Left colon (tissue), 2 donors: ENCODE measurements around the gene EFEMP2. TPM values are rescaled to one million over a fixed set of nuclear protein-coding genes. Genes with fewer than 3 reads are reported as not detected.
"Not testable (repeated sequence)": the region's sequence is repeated elsewhere in the genome, so short reads cannot be mapped to it uniquely, and the experiment has no call there.

ENCODE experiments used
- ATAC-seq: fragments of 200-7000 bp; cut with Tn5 transposase; one replicate; pipeline ENCODE4 v1.9.1; 2020; ENCODE audit warnings: mild to moderate bottlenecking, moderate library complexity
- DNase-seq, 2 donors: peaks; one replicate each; pipeline ENCODE4 v3.0.0-alpha.2; 2020
- intact Hi-C, 2 donors: fragments of 100-400 bp; cut with DNase I in 1 of 2; cut with micrococcal nuclease in 1 of 2; formaldehyde crosslinking; loops; one replicate each; pipeline versions ENCODE4 v1.11.2 to v1.14.0; 2022; cut with DNase I, micrococcal nuclease
- total RNA-seq, 2 donors: library from RNA; stranded (reverse); fragmentation: NEBNext Ultra II Directional; extraction: Animal tissue kit (Norgen Biotek cat#: 25700); gene quantifications; one replicate each; pipeline ENCODE4 v1.2.1, GENCODE V29; 2021
- donor health status: DM: no; HTN: no; CAD: no.
- donor health status: DM: yes; HTN: yes; CAD: no.

The EFEMP2 gene
- total RNA-seq, 2 donors from 2014 or later: 4.5 to 21.4 TPM

- DNase-seq (no peak), ATAC-seq (no peak)
- intact Hi-C loops: no loop called here
Observed at GRCh38 chr11:65903715-65904114, 31.1 kb upstream of the EFEMP2 start.

GRCh38 chr11:65903068-65903481 is 30.5 kb upstream of the EFEMP2 start:
- DNase-seq (no peak), ATAC-seq (no peak)
- intact Hi-C loops: no loop called here

GRCh38 chr11:65900899-65901180 is 28.2 kb upstream of the EFEMP2 start:
- intact Hi-C loops: no loop called here
- ATAC-seq (no peak), DNase-seq (no peak)

- DNase-seq (peak; percentile 96 to 97), ATAC-seq (peak; percentile 97)
- intact Hi-C loops: no loop called here
Observed at GRCh38 chr11:65900125-65900898, 27.7 kb upstream of the EFEMP2 start, which contains the start of gene FOSL1. Gene FOSL1 (minus strand): TSS chr11:65900388. CDS start chr11:65900339, 49 bp downstream.

- ATAC-seq: peak; percentile 48
- intact Hi-C loops: no loop called here
- DNase-seq: peak in 1 of 2 donors; percentile 52
Observed at GRCh38 chr11:65899356-65900124, 26.9 kb upstream of the EFEMP2 start.

- DNase-seq (no peak), ATAC-seq (no peak)
- intact Hi-C loops: no loop called here
Observed at GRCh38 chr11:65898656-65899355, 26.2 kb upstream of the EFEMP2 start.

GRCh38 chr11:65897020-65897471 is 24.4 kb upstream of the EFEMP2 start:
- ATAC-seq (no peak), DNase-seq (no peak)
- intact Hi-C loops: no loop called here

GRCh38 chr11:65896034-65896999 is 23.7 kb upstream of the EFEMP2 start:
- intact Hi-C loops: no loop called here
- ATAC-seq (no peak), DNase-seq (no peak)

GRCh38 chr11:65895482-65895981 is 22.9 kb upstream of the EFEMP2 start:
- intact Hi-C loops: no loop called here
- no peak for DNase-seq
- ATAC-seq: no peak

GRCh38 chr11:65894034-65894591 is 21.5 kb upstream of the EFEMP2 start:
- DNase-seq: peak in 1 of 2 donors; percentile 56
- intact Hi-C loops: no loop called here
- no peak for ATAC-seq

- DNase-seq (no peak), ATAC-seq (no peak)
- intact Hi-C loops: no loop called here
Observed at GRCh38 chr11:65892661-65893317, 20.2 kb upstream of the EFEMP2 start.

GRCh38 chr11:65892137-65892540 is 19.5 kb upstream of the EFEMP2 start:
- DNase-seq, ATAC-seq, intact Hi-C loops: not testable (repeated sequence)

- intact Hi-C loops: no loop called here
- DNase-seq: peak in 1 of 2 donors; percentile 38
- no peak for ATAC-seq
Observed at GRCh38 chr11:65891219-65892136, 18.9 kb upstream of the EFEMP2 start.

- ATAC-seq (peak; percentile 78), DNase-seq (peak; percentile 98 to 99)
- intact Hi-C loops: no loop called here
Observed at GRCh38 chr11:65890324-65891218, 18.0 kb upstream of the EFEMP2 start, which contains the start of gene CCDC85B. Gene CCDC85B (plus strand): TSS chr11:65890673. CDS start chr11:65890784, 111 bp downstream.

GRCh38 chr11:65888163-65888814 is 15.7 kb upstream of the EFEMP2 start, which contains the start of gene FIBP:
Gene FIBP (minus strand): TSS chr11:65888471. CDS start chr11:65888418, 53 bp downstream.
- DNase-seq: peak; percentile 97 to 98

More at GRCh38 chr11:65888163-65888814, 15.7 kb upstream of the EFEMP2 start, which contains the start of gene FIBP:
- intact Hi-C loops: loop anchor here (5.0 to 10.0 kb wide), 2 partner anchors 74 to 97 kb away; partner anchors contain the start of gene SART1 (in 1 of the 2)
- ATAC-seq: peak; percentile 80
